HUES6 (cell line): ENCODE measurements around the gene PICALM.

Experiments used
- H3K27ac ChIP-seq: 2 replicates; pipeline ENCODE4 v1.7.0; 2013; ENCODE audit warnings: low read depth, mild to moderate bottlenecking, low read length, inconsistent platforms
- H3K27me3 ChIP-seq: 2 replicates; pipeline ENCODE4 v1.6.1; 2013; ENCODE audit warnings: low read length; ENCODE audit not compliant: control insufficient read depth, insufficient read depth
- H3K36me3 ChIP-seq: 2 replicates; pipeline ENCODE4 v1.6.1; 2013; ENCODE audit warnings: low read length; ENCODE audit not compliant: control insufficient read depth, insufficient read depth
- H3K4me1 ChIP-seq: 2 replicates; pipeline ENCODE4 v1.6.1; 2013; ENCODE audit warnings: low read length; ENCODE audit not compliant: control insufficient read depth, insufficient read depth
- H3K4me3 ChIP-seq: 2 replicates; pipeline ENCODE4 v1.5.1; 2013; ENCODE audit warnings: low read depth, low read length
- H3K9ac ChIP-seq: one replicate; pipeline ENCODE4 v1.6.1; 2013; ENCODE audit warnings: mild to moderate bottlenecking, low read length
- H3K9me3 ChIP-seq: 2 replicates; pipeline ENCODE4 v1.6.1; 2013; ENCODE audit warnings: low read depth, low read length; ENCODE audit not compliant: control insufficient read depth, insufficient read depth

Gene PICALM

GRCh38 chr11:85912414-85912813, 156.5 kb downstream of the PICALM start:
- Histone ChIP-seq H3K9me3 (peaks cover 10% of the 10 kb centered on the region), H3K27me3 (no peaks in the 10 kb centered on the region), H3K27ac (no peak overlapping the region), H3K9ac (no peak overlapping the region), H3K4me3 (no peak overlapping the region), H3K36me3 (no peaks in the 10 kb centered on the region), H3K4me1 (no peaks in the 10 kb centered on the region)
